Dermis microvascular lymphatic vessel endothelial cell (primary cell): ENCODE measurements around the gene LANCL2. TPM values are rescaled to one million over a fixed set of nuclear protein-coding genes. Genes with fewer than 3 reads are reported as not detected.
"Not testable (repeated sequence)": the region's sequence is repeated elsewhere in the genome, so short reads cannot be mapped to it uniquely, and the experiment has no call there.

Experiments
- DNase-seq, 2 donors: peaks; one replicate each; pipeline versions ENCODE4 v3.0.0 to v3.0.0-alpha.2; 2010; ENCODE audit warnings: low read depth in 2 of 2
- total RNA-seq: library from RNA; depleted of rRNA; stranded (reverse); fragments of >200 nt; gene quantifications from 2 replicates; pipeline ENCODE4 v1.2.1, GENCODE V29; 2014

LANCL2 gene
- total RNA-seq, 1 donor from 2014 or later = 14.2 TPM

- DNase-seq = no peak
Measured at GRCh38 chr7:55362927-55363326, 2.2 kb upstream of the LANCL2 start.

GRCh38 chr7:55363386-55364170, 1.6 kb upstream of the LANCL2 start:
- no peak for DNase-seq

GRCh38 chr7:55365675-55366460, 731 bp downstream of the LANCL2 start:
- DNase-seq = peak; percentile 90 to 98

GRCh38 chr7:55366461-55367070, 1.4 kb downstream of the LANCL2 start:
- peak in 1 of 2 donors; percentile 36 for DNase-seq

- no peak for DNase-seq
Measured at GRCh38 chr7:55367283-55367840, 2.2 kb downstream of the LANCL2 start.

- peak in 1 of 2 donors; percentile 85 for DNase-seq
Measured at GRCh38 chr7:55369427-55370400, 4.6 kb downstream of the LANCL2 start.

GRCh38 chr7:55374213-55374612, 9.1 kb downstream of the LANCL2 start:
- DNase-seq = no peak

GRCh38 chr7:55375237-55375636, 10.1 kb downstream of the LANCL2 start:
- DNase-seq = no peak

- DNase-seq = no peak
Measured at GRCh38 chr7:55377162-55377817, 12.2 kb downstream of the LANCL2 start.

- DNase-seq = no peak
Measured at GRCh38 chr7:55379285-55379684, 14.1 kb downstream of the LANCL2 start.

- no peak for DNase-seq
Measured at GRCh38 chr7:55381189-55381588, 16.1 kb downstream of the LANCL2 start.

GRCh38 chr7:55381696-55382095, 16.6 kb downstream of the LANCL2 start:
- no peak for DNase-seq

- DNase-seq = no peak
Measured at GRCh38 chr7:55382251-55382650, 17.1 kb downstream of the LANCL2 start.

GRCh38 chr7:55386541-55386940, 21.4 kb downstream of the LANCL2 start:
- DNase-seq = no peak

- peak in 1 of 2 donors; percentile 16 for DNase-seq
Measured at GRCh38 chr7:55387062-55387965, 22.2 kb downstream of the LANCL2 start.

- no peak for DNase-seq
Measured at GRCh38 chr7:55396233-55396785, 31.2 kb downstream of the LANCL2 start.

GRCh38 chr7:55397617-55398016, 32.5 kb downstream of the LANCL2 start:
- DNase-seq = no peak

- no peak for DNase-seq
Measured at GRCh38 chr7:55400191-55400590, 35.1 kb downstream of the LANCL2 start.

- DNase-seq = not testable (repeated sequence)
Measured at GRCh38 chr7:55402506-55402905, 37.4 kb downstream of the LANCL2 start.
